GM12865 (cell line): ENCODE data around the gene KCNK5.
A peak's percentile ranks its signal among the peaks of the same experiment; 100 is the strongest.

ENCODE experiments used
- DNase-seq: peaks from one replicate; pipeline ENCODE4 v3.0.0; 2010; ENCODE audit warnings: low read depth
- H3K4me3 ChIP-seq: 2 replicates; pipeline ENCODE4 v1.5.1; 2011; ENCODE audit warnings: mild to moderate bottlenecking, low read depth, low read length, control low read depth
- CTCF ChIP-seq: IDR thresholded peaks from 2 replicates; pipeline ENCODE4 v1.5.1; 2011; ENCODE audit warnings: low read length, control low read depth, low read depth, inconsistent platforms; ENCODE audit not compliant: insufficient read depth; ENCODE audit errors: missing control alignments

KCNK5 gene

GRCh38 chr6:39217177-39217864 is 12.0 kb downstream of the KCNK5 start:
- no peak for TF ChIP-seq CTCF
- DNase-seq = no peak

GRCh38 chr6:39215640-39216158 is 13.6 kb downstream of the KCNK5 start:
- TF ChIP-seq CTCF = no peak
- DNase-seq = peak; percentile 11
- no peak overlapping the region for H3K4me3 ChIP-seq

More at GRCh38 chr6:39217177-39217864, 12.0 kb downstream of the KCNK5 start:
- H3K4me3 ChIP-seq = no peak overlapping the region

GRCh38 chr6:39214846-39215639 is 14.2 kb downstream of the KCNK5 start:
- H3K4me3 ChIP-seq = no peak overlapping the region
- no peak for DNase-seq
- TF ChIP-seq CTCF = no peak

GRCh38 chr6:39214120-39214813 is 15.0 kb downstream of the KCNK5 start:
- no peak for TF ChIP-seq CTCF

GRCh38 chr6:39213195-39213920 is 15.9 kb downstream of the KCNK5 start:
- no peak for TF ChIP-seq CTCF
- H3K4me3 ChIP-seq = no peak overlapping the region
- no peak for DNase-seq

More at GRCh38 chr6:39214120-39214813, 15.0 kb downstream of the KCNK5 start:
- DNase-seq = no peak
- H3K4me3 ChIP-seq = no peak overlapping the region

GRCh38 chr6:39211183-39211582 is 18.1 kb downstream of the KCNK5 start:
- no peak overlapping the region for H3K4me3 ChIP-seq
- DNase-seq = no peak
- TF ChIP-seq CTCF = no peak
